ENCODE data around the gene NEK4. TPM values are rescaled to one million over a fixed set of nuclear protein-coding genes. Genes with fewer than 3 reads are reported as not detected.

NEK4 gene
- total and polyA plus RNA-seq, 2 of the 13 experiments (the other 11 are each of a cell fraction or from before 2014, with no cell fraction given) = 16.5 to 38.0 TPM

DNA sequence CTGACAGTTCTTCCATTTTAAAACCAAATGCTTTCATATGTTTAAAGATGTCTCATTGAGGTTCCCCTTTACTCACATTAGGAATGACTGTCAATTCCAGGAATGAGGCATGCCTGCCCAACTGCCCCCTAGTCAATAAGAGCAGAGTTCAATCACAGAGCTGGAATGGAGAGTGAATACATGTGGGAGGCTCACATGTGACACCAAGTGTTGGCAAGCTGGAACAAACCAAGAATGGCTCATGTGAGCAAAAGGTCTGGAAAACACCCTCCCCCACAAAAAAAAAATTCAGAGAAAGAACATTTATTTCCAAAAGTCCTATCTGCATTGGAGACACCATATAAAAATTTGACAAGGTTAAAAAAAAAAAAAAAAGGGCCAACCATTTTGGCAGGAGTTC lies 88.7 kb downstream of the NEK4 start (continued):
- TF ChIP-seq SSRP1 (CRISPR knock-in tag; IDR thresholded peaks at IDR 0.05) = no peak
- TF ChIP-seq FOSL2 (CRISPR knock-in tag; IDR thresholded peaks at IDR 0.05) = peak; percentile 64
- TF ChIP-seq HNF4G (IDR thresholded peaks at IDR 0.05; ENCODE audit: borderline replicate concordance, low read depth, low read length) = peak; percentile 64; the same call in 1 of the 2 replicates
- TF ChIP-seq HNF4G (CRISPR knock-in tag; IDR thresholded peaks at IDR 0.05; ENCODE audit: borderline replicate concordance, low read depth) = no peak
- TF ChIP-seq SCMH1 (CRISPR knock-in tag; IDR thresholded peaks at IDR 0.05; ENCODE audit: borderline replicate concordance) = no peak
- TF ChIP-seq, protein P1, sequence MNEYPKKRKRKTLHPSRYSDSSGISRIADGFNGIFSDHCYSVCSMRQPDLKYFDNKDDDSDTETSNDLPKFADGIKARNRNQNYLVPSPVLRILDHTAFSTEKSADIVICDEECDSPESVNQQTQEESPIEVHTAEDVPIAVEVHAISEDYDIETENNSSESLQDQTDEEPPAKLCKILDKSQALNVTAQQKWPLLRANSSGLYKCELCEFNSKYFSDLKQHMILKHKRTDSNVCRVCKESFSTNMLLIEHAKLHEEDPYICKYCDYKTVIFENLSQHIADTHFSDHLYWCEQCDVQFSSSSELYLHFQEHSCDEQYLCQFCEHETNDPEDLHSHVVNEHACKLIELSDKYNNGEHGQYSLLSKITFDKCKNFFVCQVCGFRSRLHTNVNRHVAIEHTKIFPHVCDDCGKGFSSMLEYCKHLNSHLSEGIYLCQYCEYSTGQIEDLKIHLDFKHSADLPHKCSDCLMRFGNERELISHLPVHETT (CRISPR knock-in tag; conservative IDR thresholded peaks at IDR 0.05) = no peak
- TF ChIP-seq ZNF567 (CRISPR knock-in tag; IDR thresholded peaks at IDR 0.05; ENCODE audit: borderline replicate concordance) = no peak
- no peak for TF ChIP-seq AKAP8 (CRISPR knock-in tag; IDR thresholded peaks at IDR 0.05)
- TF ChIP-seq GFI1 (CRISPR knock-in tag; IDR thresholded peaks at IDR 0.05; ENCODE audit: borderline replicate concordance) = no peak
- TF ChIP-seq MBNL3 (CRISPR knock-in tag; conservative IDR thresholded peaks at IDR 0.05) = no peak
- TF ChIP-seq NR1H2 (CRISPR knock-in tag; IDR thresholded peaks at IDR 0.05; ENCODE audit: borderline replicate concordance, low read depth) = no peak
- TF ChIP-seq GATA4 (IDR thresholded peaks at IDR 0.05; ENCODE audit: borderline replicate concordance, low read depth) = no peak
- TF ChIP-seq ZNF776 (CRISPR knock-in tag; IDR thresholded peaks at IDR 0.05) = no peak
- TF ChIP-seq ZNF10 (CRISPR knock-in tag; IDR thresholded peaks at IDR 0.05; ENCODE audit: borderline replicate concordance, low read depth) = no peak
- TF ChIP-seq, protein P2, sequence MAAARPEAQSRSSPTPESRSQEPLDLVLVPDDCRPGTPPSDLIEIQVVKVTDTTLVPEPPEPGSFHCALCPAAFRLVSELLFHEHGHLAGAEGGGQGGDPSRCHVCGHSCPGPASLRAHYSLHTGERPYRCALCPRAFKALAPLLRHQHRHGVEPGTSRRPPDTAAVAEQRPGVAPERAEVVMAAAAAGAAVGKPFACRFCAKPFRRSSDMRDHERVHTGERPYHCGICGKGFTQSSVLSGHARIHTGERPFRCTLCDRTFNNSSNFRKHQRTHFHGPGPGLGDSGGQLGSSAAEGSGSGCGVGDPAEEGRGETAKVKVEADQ (CRISPR knock-in tag; IDR thresholded peaks at IDR 0.05; ENCODE audit: borderline replicate concordance) = no peak
- no peak for TF ChIP-seq REPIN1 (CRISPR knock-in tag; IDR thresholded peaks at IDR 0.05; ENCODE audit: borderline replicate concordance, low read depth)
- TF ChIP-seq HDAC1 (CRISPR knock-in tag; IDR thresholded peaks at IDR 0.05) = 0 out of 2 replicates have a peak, but pooled peaks have one; percentile 29
- TF ChIP-seq, protein P3, sequence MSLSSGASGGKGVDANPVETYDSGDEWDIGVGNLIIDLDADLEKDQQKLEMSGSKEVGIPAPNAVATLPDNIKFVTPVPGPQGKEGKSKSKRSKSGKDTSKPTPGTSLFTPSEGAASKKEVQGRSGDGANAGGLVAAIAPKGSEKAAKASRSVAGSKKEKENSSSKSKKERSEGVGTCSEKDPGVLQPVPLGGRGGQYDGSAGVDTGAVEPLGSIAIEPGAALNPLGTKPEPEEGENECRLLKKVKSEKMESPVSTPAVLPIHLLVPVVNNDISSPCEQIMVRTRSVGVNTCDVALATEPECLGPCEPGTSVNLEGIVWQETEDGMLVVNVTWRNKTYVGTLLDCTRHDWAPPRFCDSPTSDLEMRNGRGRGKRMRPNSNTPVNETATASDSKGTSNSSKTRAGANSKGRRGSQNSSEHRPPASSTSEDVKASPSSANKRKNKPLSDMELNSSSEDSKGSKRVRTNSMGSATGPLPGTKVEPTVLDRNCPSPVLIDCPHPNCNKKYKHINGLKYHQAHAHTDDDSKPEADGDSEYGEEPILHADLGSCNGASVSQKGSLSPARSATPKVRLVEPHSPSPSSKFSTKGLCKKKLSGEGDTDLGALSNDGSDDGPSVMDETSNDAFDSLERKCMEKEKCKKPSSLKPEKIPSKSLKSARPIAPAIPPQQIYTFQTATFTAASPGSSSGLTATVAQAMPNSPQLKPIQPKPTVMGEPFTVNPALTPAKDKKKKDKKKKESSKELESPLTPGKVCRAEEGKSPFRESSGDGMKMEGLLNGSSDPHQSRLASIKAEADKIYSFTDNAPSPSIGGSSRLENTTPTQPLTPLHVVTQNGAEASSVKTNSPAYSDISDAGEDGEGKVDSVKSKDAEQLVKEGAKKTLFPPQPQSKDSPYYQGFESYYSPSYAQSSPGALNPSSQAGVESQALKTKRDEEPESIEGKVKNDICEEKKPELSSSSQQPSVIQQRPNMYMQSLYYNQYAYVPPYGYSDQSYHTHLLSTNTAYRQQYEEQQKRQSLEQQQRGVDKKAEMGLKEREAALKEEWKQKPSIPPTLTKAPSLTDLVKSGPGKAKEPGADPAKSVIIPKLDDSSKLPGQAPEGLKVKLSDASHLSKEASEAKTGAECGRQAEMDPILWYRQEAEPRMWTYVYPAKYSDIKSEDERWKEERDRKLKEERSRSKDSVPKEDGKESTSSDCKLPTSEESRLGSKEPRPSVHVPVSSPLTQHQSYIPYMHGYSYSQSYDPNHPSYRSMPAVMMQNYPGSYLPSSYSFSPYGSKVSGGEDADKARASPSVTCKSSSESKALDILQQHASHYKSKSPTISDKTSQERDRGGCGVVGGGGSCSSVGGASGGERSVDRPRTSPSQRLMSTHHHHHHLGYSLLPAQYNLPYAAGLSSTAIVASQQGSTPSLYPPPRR (CRISPR knock-in tag; IDR thresholded peaks at IDR 0.05; ENCODE audit: borderline replicate concordance) = no peak
- peak; percentile 72; the same call in 1 of the 2 replicates for TF ChIP-seq ZKSCAN8 (CRISPR knock-in tag; IDR thresholded peaks at IDR 0.05; ENCODE audit: borderline replicate concordance)
- no peak for TF ChIP-seq ZNF143 (CRISPR knock-in tag; IDR thresholded peaks at IDR 0.05)
- no peak for TF ChIP-seq NFIC (IDR thresholded peaks at IDR 0.05; ENCODE audit: low read length)
- TF ChIP-seq RFX3 (CRISPR knock-in tag; IDR thresholded peaks at IDR 0.05) = no peak
- TF ChIP-seq ZNF44 (CRISPR knock-in tag; IDR thresholded peaks at IDR 0.05) = no peak
- peak; percentile 42; the same call in 1 of the 2 replicates for TF ChIP-seq ZNF782 (CRISPR knock-in tag; IDR thresholded peaks at IDR 0.05; ENCODE audit: borderline replicate concordance)
- TF ChIP-seq HMG20A (CRISPR knock-in tag; IDR thresholded peaks at IDR 0.05; ENCODE audit: borderline replicate concordance) = no peak
- peak; percentile 80 for TF ChIP-seq RXRB (CRISPR knock-in tag; IDR thresholded peaks at IDR 0.05; ENCODE audit: borderline replicate concordance)
- TF ChIP-seq MTF1 (CRISPR knock-in tag; IDR thresholded peaks at IDR 0.05) = no peak

Data from HepG2 (cell line).